ENCODE data around the gene SNX25.
"Not testable (repeated sequence)": the region's sequence is repeated elsewhere in the genome, so short reads cannot be mapped to it uniquely, and the experiment has no call there.

Gene SNX25

DNA sequence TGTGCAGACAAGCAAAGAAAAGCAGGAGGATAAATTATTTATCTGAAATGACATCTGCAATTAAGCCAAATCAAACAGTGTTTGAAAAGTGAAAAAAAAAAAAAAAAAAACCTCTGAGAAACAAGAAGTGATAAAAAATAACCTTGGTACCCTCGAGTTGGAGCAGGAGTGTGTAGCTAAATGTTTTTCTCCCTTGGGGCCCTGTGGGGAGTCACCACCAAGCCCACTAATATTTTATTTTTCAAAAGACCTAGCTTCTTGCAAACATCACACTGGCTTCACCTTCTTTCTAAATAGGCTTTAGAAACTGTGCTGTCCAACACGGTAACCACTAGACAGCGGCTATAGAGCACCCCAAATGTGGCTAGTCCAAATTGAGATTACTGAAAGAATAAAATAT is 47.7 kb downstream of the SNX25 start:
- Mint-ChIP-seq H3K36me3 (ENCODE audit: low read depth) (peaks cover 26% of the 10 kb centered on the region), H3K4me3 (no peak overlapping the region), H3K27me3 (no peaks in the 10 kb centered on the region), H3K9me3 (no peaks in the 10 kb centered on the region), H3K4me1 (ENCODE audit: low read depth) (peaks cover 27% of the 10 kb centered on the region), H3K27ac (no peak overlapping the region)

DNA sequence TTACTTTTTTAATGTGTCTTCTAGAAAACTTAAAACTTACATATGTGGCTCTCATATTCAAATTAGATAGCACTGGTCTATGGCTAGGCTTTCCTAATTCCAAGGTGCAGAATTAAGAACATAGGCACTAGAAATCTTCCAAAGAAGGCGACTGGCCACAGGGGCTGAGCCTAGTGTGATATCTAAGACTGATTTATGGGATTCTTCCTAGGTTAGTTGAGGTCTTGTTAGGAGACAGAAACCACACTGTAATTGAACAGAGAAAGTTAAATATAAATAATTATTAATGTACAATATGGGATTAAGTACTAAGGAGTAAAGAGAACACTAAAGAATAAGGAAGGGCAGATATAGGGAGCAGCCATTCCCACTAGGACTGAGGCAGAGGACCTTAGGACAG is 48.3 kb downstream of the SNX25 start:
- Mint-ChIP-seq H3K36me3 (ENCODE audit: low read depth) (peaks cover 28% of the 10 kb centered on the region), H3K27me3 (no peaks in the 10 kb centered on the region), H3K4me3 (no peak overlapping the region), H3K9me3 (no peaks in the 10 kb centered on the region), H3K27ac (no peak overlapping the region), H3K4me1 (ENCODE audit: low read depth) (peaks cover 27% of the 10 kb centered on the region)

DNA sequence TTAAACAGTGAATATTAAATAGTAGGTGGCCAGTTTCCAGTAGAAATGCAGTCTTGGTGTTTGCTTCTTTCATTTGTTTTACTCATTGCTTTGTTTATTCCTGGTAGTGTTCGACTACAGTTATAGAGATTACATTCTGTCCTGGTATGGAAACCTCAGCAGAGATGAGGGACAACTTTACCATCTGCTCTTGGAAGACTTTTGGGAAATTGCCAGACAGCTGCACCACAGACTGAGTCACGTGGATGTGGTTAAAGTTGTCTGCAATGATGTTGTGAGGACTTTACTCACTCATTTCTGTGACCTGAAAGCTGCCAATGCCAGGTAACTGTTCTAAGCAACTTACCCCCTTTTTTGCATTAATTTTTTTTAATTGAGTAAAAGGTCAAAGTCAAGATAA is 49.3 kb downstream of the SNX25 start:
- peaks cover 31% of the 10 kb centered on the region for H3K4me1 Mint-ChIP-seq (ENCODE audit: low read depth)
- H3K27me3 Mint-ChIP-seq = not testable (repeated sequence)

DNA sequence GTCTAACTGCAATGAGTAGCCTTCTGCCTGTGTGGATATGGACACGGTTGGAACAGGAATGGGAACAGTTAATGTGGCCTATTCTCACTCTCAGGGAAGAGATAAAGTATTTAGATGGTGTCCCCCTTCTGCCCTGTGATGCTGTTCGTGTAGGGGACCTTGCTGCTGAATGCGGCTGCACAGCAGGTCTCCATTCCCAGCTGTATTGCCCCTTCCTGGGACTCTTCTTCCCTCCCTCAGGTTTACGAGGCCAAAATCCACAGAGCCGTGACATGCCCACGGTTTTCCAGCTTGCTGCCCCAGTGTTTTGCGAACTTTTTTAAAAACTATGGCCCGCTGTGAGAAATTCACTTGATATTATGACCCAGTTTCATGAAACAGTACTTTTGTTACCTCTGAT is 50.3 kb downstream of the SNX25 start:
- Mint-ChIP-seq H3K4me3 (no peak overlapping the region), H3K36me3 (ENCODE audit: low read depth) (peaks cover 21% of the 10 kb centered on the region), H3K27me3 (no peaks in the 10 kb centered on the region), H3K27ac (no peak overlapping the region), H3K9me3 (no peaks in the 10 kb centered on the region), H3K4me1 (ENCODE audit: low read depth) (peaks cover 23% of the 10 kb centered on the region)

More for the DNA sequence above, 49.3 kb downstream of the SNX25 start:
- not testable (repeated sequence) for H3K9me3 Mint-ChIP-seq, H3K4me3 Mint-ChIP-seq
- Mint-ChIP-seq H3K27ac (peak overlapping the region; percentile 7), H3K36me3 (ENCODE audit: low read depth) (peaks cover 23% of the 10 kb centered on the region)

DNA sequence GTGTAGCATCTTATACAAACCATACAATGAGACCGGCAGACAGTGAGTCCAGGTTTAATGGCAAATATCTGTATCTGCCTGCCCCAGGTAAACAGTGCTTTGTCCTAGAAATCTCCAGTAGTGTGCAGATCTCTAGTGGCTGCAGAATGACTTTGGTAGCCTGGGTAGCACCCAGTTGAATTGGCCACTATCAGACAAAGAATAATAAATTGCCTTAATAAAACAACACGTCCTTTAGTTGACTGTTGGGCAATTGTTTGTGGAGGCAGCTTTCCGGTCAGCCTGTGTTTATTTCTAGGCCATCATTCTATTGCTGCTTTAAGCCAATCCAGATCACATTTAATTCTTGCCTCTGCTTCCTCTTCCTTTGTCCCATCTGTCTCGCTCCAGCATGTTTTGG is 52.5 kb downstream of the SNX25 start:
- Mint-ChIP-seq H3K36me3 (ENCODE audit: low read depth) (peaks cover 22% of the 10 kb centered on the region), H3K27ac (no peak overlapping the region), H3K27me3 (no peaks in the 10 kb centered on the region), H3K9me3 (no peaks in the 10 kb centered on the region), H3K4me1 (ENCODE audit: low read depth) (peaks cover 30% of the 10 kb centered on the region), H3K4me3 (no peak overlapping the region)

DNA sequence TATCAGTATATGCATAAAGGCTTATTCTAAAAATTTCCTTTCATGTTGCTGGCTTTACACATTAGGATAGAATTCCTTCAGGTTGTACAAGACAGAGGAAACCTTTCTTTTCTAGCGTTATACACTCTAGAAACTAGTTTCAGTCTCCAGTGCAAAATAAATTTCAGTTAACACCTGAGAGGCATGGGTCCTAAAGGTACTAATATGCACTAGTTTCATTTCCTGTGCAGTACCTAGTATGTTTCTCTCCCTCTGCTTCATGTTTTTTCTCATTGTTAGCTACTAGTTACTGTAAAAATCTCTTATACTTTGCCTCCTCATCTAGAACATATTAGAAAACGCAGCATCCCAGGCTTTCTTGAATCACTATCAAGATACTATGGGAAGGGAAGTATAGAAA is 54.0 kb downstream of the SNX25 start:
- no peak overlapping the region for H3K27ac Mint-ChIP-seq
- H3K4me1 Mint-ChIP-seq (ENCODE audit: low read depth) = peaks cover 28% of the 10 kb centered on the region
- H3K9me3 Mint-ChIP-seq = no peaks in the 10 kb centered on the region
- H3K27me3 Mint-ChIP-seq = no peaks in the 10 kb centered on the region
- H3K36me3 Mint-ChIP-seq (ENCODE audit: low read depth) = peaks cover 34% of the 10 kb centered on the region
- H3K4me3 Mint-ChIP-seq = no peak overlapping the region

DNA sequence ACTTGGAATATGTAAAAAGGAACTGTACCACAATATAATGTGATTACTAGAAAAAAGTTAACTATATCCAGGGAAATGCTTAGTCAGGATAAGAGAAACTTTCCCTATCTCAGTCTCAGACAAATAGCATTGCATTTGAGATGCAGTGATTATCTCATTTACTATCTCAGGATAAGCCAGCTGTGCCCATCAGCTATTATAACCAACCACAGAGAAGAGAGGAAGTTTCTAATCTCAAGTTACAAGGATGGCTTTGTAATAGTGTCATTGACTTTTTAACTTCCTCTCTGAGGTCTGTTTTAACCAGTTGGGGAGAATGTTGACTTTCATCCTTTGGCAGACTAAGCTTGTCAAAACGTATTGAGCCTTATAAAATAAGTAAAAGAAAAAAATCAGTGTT is 56.5 kb downstream of the SNX25 start:
- Mint-ChIP-seq H3K4me1 (ENCODE audit: low read depth) (peaks cover 16% of the 10 kb centered on the region), H3K4me3 (no peak overlapping the region), H3K9me3 (no peaks in the 10 kb centered on the region), H3K36me3 (ENCODE audit: low read depth) (peaks cover 46% of the 10 kb centered on the region), H3K27ac (no peak overlapping the region), H3K27me3 (no peaks in the 10 kb centered on the region)

DNA sequence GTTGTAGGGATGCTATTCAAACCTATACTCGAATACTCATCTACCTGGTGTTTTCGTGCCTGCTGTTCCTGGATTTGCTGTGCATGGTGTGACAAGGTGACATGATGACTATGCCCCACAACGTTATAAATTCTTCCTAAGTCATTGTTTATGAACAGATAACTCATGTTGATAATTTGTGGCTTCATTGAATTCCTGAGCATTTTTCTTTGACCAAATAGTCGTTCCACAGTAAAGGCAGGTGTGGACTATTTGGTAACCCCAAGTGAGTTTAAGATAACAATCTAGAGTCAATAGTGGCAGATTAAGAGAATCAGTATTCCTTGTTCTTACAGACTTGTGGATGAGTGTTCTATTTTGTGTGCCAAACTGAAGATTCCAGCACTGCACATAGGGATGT is 59.9 kb downstream of the SNX25 start:
- no peaks in the 10 kb centered on the region for H3K27me3 Mint-ChIP-seq
- H3K9me3 Mint-ChIP-seq = no peaks in the 10 kb centered on the region
- peaks cover 41% of the 10 kb centered on the region for H3K36me3 Mint-ChIP-seq (ENCODE audit: low read depth)
- no peak overlapping the region for H3K4me3 Mint-ChIP-seq
- H3K27ac Mint-ChIP-seq = no peak overlapping the region
- H3K4me1 Mint-ChIP-seq (ENCODE audit: low read depth) = peaks cover 13% of the 10 kb centered on the region

DNA sequence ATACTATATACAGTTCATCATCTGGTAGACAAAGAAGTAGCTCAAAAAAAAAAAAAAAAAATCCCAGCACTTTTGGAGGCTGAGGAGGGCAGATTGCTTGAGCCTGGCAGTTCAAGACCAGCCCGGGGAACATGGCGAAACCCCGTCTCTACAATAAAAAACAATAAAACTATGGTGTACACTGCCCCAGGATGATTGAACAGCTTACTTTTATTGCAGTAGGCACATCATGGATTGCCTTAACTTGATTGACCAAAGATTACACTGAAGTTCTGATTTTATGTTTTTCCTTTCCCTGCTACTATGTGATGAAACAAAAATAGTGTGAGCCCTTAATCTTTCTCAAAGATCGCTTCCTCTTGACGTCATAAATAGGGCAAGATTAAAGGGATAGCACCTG is 60.6 kb downstream of the SNX25 start:
- peaks cover 38% of the 10 kb centered on the region for H3K36me3 Mint-ChIP-seq (ENCODE audit: low read depth)
- no peaks in the 10 kb centered on the region for H3K9me3 Mint-ChIP-seq
- peaks cover 13% of the 10 kb centered on the region for H3K4me1 Mint-ChIP-seq (ENCODE audit: low read depth)
- H3K27me3 Mint-ChIP-seq = no peaks in the 10 kb centered on the region
- H3K27ac Mint-ChIP-seq = no peak overlapping the region
- H3K4me3 Mint-ChIP-seq = no peak overlapping the region

DNA sequence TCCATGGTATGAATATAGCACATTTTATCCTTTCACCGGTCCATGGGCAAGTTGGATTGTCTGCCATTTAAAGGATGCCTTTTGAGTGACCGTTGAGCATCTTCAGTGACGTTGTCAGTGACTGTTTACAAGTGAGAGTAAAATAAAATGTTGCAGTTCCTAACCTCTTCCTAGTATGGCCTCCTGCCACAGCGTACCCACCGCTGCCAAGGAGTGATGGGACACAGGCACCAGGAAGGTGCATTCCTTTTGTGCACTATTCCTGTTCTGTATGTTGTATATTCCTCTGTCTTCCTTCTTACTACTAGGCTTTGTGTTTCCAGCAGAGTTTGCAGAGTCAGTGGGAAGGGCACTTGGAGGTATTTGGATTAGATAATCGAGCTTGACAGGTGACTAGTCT is 61.5 kb downstream of the SNX25 start:
- no peak overlapping the region for H3K4me3 Mint-ChIP-seq
- H3K4me1 Mint-ChIP-seq (ENCODE audit: low read depth) = peaks cover 10% of the 10 kb centered on the region
- H3K27me3 Mint-ChIP-seq = no peaks in the 10 kb centered on the region
- H3K27ac Mint-ChIP-seq = no peak overlapping the region
- no peaks in the 10 kb centered on the region for H3K9me3 Mint-ChIP-seq
- H3K36me3 Mint-ChIP-seq (ENCODE audit: low read depth) = peaks cover 39% of the 10 kb centered on the region

DNA sequence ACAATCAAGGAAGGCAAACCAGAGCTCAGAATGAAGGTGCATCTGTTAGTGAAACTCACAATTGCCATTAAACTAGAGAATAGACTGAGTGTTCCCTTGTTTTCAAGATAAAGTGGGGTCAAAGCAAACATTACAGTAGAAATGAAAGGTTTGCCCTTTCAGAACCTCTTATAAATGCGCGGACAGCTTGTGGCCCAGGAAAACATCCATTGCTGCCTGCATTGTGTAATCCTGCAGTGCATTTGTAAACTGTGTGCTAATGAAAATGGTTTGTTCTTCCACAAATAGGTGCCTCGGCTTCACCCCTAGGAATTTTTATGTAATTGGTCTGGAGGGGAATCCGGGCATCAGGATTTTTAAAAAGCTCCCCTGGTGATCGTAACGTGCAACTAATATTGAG is 62.8 kb downstream of the SNX25 start:
- H3K4me3 Mint-ChIP-seq = no peak overlapping the region
- no peaks in the 10 kb centered on the region for H3K27me3 Mint-ChIP-seq
- peaks cover 6% of the 10 kb centered on the region for H3K4me1 Mint-ChIP-seq (ENCODE audit: low read depth)
- H3K9me3 Mint-ChIP-seq = no peaks in the 10 kb centered on the region
- H3K27ac Mint-ChIP-seq = no peak overlapping the region
- H3K36me3 Mint-ChIP-seq (ENCODE audit: low read depth) = peaks cover 36% of the 10 kb centered on the region

DNA sequence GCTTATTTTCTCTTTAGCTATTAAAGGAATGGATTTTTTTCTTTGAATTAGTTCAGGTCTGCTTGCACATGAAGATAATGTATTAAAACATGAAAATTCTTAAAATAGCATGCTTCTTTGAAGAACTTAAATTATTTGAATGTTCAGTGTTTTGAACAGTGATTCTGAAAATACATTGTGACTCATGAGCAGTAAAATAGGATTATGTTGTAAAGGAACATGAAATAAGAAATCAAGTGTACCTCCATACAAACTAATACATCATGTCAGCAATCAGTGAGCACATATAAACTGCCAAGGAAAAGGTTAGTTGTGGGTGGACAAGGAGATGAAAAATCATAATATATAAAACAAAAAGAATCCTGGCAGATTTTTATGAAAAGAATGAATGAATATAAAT is 66.1 kb downstream of the SNX25 start:
- no peaks in the 10 kb centered on the region for H3K27me3 Mint-ChIP-seq
- peaks cover 18% of the 10 kb centered on the region for H3K36me3 Mint-ChIP-seq (ENCODE audit: low read depth)
- H3K4me3 Mint-ChIP-seq = no peak overlapping the region
- no peaks in the 10 kb centered on the region for H3K9me3 Mint-ChIP-seq
- peaks cover 6% of the 10 kb centered on the region for H3K4me1 Mint-ChIP-seq (ENCODE audit: low read depth)
- H3K27ac Mint-ChIP-seq = no peak overlapping the region

DNA sequence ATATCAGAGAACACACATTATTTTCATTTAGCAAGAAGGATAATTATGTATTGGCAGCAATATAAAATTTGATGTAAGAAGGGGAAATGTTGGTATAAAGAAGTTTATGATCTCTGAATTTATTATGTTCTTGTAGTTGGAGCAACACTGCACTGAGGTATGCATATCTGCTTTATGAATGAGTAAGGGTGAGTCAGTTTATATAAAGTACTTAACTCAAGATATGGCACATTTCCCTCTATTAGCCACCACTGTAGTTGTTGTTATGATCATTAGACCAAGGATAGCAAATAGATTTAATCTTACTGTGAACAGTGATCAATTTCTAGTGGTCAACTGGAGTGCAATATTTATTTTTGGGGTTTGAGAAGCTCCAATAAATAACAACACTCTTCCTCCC is 66.6 kb downstream of the SNX25 start:
- peaks cover 6% of the 10 kb centered on the region for H3K4me1 Mint-ChIP-seq (ENCODE audit: low read depth)
- no peak overlapping the region for H3K27ac Mint-ChIP-seq
- peaks cover 18% of the 10 kb centered on the region for H3K36me3 Mint-ChIP-seq (ENCODE audit: low read depth)
- H3K27me3 Mint-ChIP-seq = no peaks in the 10 kb centered on the region
- H3K9me3 Mint-ChIP-seq = no peaks in the 10 kb centered on the region
- no peak overlapping the region for H3K4me3 Mint-ChIP-seq

DNA sequence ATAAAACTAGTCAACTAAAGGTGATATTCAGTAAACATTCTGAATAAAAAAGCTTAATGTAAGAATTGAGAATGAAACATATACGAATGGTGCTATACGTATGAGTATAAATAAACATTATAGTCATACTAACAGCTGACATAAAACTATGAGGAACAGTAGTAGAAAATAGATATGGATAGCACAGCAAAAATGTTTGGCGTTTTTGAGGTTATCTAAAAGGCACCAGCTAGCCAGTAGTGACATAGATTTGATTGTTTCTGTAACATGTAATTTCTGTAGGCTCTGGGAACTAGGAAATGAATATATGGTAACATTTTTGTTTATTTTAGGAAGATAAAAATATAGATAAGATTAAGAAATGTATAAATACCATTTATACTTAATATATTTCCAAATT is 69.3 kb downstream of the SNX25 start:
- no peaks in the 10 kb centered on the region for H3K9me3 Mint-ChIP-seq
- H3K4me1 Mint-ChIP-seq (ENCODE audit: low read depth) = peaks cover 6% of the 10 kb centered on the region
- no peaks in the 10 kb centered on the region for H3K27me3 Mint-ChIP-seq
- H3K4me3 Mint-ChIP-seq = no peak overlapping the region
- no peak overlapping the region for H3K27ac Mint-ChIP-seq
- peaks cover 21% of the 10 kb centered on the region for H3K36me3 Mint-ChIP-seq (ENCODE audit: low read depth)

DNA sequence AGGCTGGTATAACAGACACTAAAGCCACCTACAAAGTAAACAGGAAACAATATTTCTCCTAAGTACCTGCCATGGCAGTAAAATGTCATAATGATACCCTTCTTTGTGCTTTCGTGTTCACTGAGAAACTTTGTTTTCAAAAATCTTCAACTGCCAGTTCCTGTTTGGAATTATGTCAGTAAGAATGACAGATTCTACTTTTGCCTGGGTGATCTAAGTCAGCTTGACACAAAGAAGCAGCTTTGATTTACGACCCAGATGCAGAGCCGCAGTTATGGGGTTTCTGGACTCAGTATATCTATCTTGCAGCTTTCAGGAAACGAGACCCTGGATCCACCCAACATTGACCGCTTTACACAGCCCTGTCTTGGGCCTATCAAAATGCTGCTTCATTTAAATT is 71.2 kb downstream of the SNX25 start:
- Mint-ChIP-seq H3K4me1 (ENCODE audit: low read depth) (peaks cover 6% of the 10 kb centered on the region), H3K27me3 (no peaks in the 10 kb centered on the region), H3K36me3 (ENCODE audit: low read depth) (peaks cover 27% of the 10 kb centered on the region), H3K27ac (no peak overlapping the region), H3K9me3 (no peaks in the 10 kb centered on the region), H3K4me3 (no peak overlapping the region)

DNA sequence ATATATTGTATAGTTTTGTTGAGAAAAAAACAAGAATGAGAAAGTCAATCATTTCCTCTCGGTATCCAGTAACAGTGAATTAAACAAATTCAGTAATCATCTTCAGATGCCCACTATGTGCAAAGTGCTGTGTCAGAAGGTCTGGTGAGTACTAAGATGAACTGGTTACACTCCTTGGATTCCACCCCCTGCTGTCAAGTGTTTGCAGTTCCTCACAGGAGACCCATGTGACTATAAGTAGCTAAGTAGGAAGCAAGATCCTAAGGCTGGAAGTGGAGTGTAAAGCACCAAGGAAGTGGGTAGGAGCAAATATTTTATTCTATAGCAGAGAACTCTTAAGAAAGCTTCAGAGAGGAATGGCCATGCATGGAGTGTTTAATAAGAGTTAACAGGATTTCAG is 73.6 kb downstream of the SNX25 start:
- Mint-ChIP-seq H3K4me3 (no peak overlapping the region), H3K9me3 (no peaks in the 10 kb centered on the region), H3K4me1 (ENCODE audit: low read depth) (no peaks in the 10 kb centered on the region), H3K27me3 (no peaks in the 10 kb centered on the region), H3K36me3 (ENCODE audit: low read depth) (peaks cover 20% of the 10 kb centered on the region), H3K27ac (no peak overlapping the region)

DNA sequence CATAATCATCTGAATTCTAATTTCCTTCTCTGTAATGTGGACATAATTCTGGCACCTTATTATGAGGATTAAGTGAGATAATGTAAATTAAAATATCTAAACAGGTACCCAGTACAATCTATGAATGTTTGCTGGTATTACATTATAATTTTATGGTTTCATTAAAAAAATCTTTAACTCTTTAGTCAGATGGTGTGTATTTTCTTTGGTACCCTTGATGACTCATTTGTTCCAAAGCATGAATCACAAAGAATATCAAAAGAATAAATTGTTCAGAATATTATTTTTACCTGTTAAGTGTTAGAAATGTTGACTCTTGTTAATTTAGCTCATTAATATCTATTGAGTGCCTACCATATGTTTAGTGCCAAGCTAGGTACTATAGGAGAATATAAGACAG is 74.3 kb downstream of the SNX25 start:
- H3K4me3 Mint-ChIP-seq = no peak overlapping the region
- no peaks in the 10 kb centered on the region for H3K27me3 Mint-ChIP-seq
- no peaks in the 10 kb centered on the region for H3K9me3 Mint-ChIP-seq
- no peaks in the 10 kb centered on the region for H3K4me1 Mint-ChIP-seq (ENCODE audit: low read depth)
- peaks cover 18% of the 10 kb centered on the region for H3K36me3 Mint-ChIP-seq (ENCODE audit: low read depth)
- H3K27ac Mint-ChIP-seq = no peak overlapping the region

Data from stimulated activated naive CD8-positive, alpha-beta T cell treated with anti-CD3 and anti-CD28 coated beads, Interleukin-15, Interleukin-2, amounts not matched to agents 100 ng/mL and 50 ng/mL, for 24 hours (primary cell).